ENCODE data around the gene NATD1. TPM values are rescaled to one million over a fixed set of nuclear protein-coding genes. Genes with fewer than 3 reads are reported as not detected.

NATD1 gene
- total and polyA plus RNA-seq, 2 experiments from 2014 or later: 2.1 to 8.1 TPM

DNA sequence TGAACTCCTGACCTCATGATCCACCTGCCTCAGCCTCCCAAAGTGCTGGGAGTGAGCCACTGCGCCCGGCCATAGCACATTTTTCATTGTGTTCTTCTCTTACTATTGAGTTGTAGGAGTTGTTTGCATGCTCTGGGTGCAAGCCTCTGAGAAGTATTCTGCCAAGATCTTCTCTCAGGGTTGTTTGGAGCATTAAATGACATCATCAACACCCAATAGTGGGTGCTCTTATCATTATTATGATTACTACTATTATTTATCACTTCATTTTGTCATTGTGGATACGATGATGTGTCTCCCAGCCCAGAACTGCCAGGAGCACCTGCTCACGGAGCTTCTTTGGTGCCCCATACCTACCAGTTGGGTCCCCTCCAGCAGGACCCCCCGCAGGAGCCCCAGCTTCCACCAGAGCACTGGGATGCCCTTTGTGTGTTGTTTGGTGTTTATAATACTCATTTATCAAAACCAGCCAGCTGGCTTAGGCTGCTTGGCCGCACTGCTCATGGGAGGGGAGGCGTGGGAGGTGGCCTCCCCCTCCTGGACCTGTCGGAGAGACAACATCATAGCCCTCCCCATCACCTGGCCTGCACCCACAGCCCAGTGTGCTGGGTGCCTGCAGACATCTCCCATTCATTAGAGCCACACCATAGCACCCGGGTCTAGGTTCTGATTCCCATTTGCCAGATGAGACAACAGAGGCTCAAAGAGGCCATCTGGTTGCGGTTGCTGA, 18.4 kb upstream of the NATD1 start:
- TF ChIP-seq EZH2 (IDR thresholded peaks at IDR 0.05; ENCODE audit: low read depth, unreplicated experiment) (no peak), STAT1 (IDR thresholded peaks at IDR 0.05; ENCODE audit: unreplicated experiment) (no peak), ZNF331 (CRISPR knock-in tag; IDR thresholded peaks at IDR 0.05; ENCODE audit: low read depth) (no peak), ZNF114 (CRISPR knock-in tag; IDR thresholded peaks at IDR 0.05) (no peak), CREB1 (CRISPR knock-in tag; IDR thresholded peaks at IDR 0.05; ENCODE audit: low read depth) (no peak), NANOG (IDR thresholded peaks at IDR 0.05; ENCODE audit: borderline replicate concordance) (no peak), JUNB (IDR thresholded peaks at IDR 0.05; ENCODE audit: unreplicated experiment) (no peak), POLR2AphosphoS5 (IDR thresholded peaks at IDR 0.05; ENCODE audit: low read depth) (no peak)
- TF ChIP-seq, protein P1, sequence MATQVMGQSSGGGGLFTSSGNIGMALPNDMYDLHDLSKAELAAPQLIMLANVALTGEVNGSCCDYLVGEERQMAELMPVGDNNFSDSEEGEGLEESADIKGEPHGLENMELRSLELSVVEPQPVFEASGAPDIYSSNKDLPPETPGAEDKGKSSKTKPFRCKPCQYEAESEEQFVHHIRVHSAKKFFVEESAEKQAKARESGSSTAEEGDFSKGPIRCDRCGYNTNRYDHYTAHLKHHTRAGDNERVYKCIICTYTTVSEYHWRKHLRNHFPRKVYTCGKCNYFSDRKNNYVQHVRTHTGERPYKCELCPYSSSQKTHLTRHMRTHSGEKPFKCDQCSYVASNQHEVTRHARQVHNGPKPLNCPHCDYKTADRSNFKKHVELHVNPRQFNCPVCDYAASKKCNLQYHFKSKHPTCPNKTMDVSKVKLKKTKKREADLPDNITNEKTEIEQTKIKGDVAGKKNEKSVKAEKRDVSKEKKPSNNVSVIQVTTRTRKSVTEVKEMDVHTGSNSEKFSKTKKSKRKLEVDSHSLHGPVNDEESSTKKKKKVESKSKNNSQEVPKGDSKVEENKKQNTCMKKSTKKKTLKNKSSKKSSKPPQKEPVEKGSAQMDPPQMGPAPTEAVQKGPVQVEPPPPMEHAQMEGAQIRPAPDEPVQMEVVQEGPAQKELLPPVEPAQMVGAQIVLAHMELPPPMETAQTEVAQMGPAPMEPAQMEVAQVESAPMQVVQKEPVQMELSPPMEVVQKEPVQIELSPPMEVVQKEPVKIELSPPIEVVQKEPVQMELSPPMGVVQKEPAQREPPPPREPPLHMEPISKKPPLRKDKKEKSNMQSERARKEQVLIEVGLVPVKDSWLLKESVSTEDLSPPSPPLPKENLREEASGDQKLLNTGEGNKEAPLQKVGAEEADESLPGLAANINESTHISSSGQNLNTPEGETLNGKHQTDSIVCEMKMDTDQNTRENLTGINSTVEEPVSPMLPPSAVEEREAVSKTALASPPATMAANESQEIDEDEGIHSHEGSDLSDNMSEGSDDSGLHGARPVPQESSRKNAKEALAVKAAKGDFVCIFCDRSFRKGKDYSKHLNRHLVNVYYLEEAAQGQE (IDR thresholded peaks at IDR 0.05; ENCODE audit: unreplicated experiment): no peak
- TF ChIP-seq, protein P2, sequence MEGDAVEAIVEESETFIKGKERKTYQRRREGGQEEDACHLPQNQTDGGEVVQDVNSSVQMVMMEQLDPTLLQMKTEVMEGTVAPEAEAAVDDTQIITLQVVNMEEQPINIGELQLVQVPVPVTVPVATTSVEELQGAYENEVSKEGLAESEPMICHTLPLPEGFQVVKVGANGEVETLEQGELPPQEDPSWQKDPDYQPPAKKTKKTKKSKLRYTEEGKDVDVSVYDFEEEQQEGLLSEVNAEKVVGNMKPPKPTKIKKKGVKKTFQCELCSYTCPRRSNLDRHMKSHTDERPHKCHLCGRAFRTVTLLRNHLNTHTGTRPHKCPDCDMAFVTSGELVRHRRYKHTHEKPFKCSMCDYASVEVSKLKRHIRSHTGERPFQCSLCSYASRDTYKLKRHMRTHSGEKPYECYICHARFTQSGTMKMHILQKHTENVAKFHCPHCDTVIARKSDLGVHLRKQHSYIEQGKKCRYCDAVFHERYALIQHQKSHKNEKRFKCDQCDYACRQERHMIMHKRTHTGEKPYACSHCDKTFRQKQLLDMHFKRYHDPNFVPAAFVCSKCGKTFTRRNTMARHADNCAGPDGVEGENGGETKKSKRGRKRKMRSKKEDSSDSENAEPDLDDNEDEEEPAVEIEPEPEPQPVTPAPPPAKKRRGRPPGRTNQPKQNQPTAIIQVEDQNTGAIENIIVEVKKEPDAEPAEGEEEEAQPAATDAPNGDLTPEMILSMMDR (conservative IDR thresholded peaks at IDR 0.05; ENCODE audit: low read depth in 2 of 2): no peak
- TF ChIP-seq, protein P3, sequence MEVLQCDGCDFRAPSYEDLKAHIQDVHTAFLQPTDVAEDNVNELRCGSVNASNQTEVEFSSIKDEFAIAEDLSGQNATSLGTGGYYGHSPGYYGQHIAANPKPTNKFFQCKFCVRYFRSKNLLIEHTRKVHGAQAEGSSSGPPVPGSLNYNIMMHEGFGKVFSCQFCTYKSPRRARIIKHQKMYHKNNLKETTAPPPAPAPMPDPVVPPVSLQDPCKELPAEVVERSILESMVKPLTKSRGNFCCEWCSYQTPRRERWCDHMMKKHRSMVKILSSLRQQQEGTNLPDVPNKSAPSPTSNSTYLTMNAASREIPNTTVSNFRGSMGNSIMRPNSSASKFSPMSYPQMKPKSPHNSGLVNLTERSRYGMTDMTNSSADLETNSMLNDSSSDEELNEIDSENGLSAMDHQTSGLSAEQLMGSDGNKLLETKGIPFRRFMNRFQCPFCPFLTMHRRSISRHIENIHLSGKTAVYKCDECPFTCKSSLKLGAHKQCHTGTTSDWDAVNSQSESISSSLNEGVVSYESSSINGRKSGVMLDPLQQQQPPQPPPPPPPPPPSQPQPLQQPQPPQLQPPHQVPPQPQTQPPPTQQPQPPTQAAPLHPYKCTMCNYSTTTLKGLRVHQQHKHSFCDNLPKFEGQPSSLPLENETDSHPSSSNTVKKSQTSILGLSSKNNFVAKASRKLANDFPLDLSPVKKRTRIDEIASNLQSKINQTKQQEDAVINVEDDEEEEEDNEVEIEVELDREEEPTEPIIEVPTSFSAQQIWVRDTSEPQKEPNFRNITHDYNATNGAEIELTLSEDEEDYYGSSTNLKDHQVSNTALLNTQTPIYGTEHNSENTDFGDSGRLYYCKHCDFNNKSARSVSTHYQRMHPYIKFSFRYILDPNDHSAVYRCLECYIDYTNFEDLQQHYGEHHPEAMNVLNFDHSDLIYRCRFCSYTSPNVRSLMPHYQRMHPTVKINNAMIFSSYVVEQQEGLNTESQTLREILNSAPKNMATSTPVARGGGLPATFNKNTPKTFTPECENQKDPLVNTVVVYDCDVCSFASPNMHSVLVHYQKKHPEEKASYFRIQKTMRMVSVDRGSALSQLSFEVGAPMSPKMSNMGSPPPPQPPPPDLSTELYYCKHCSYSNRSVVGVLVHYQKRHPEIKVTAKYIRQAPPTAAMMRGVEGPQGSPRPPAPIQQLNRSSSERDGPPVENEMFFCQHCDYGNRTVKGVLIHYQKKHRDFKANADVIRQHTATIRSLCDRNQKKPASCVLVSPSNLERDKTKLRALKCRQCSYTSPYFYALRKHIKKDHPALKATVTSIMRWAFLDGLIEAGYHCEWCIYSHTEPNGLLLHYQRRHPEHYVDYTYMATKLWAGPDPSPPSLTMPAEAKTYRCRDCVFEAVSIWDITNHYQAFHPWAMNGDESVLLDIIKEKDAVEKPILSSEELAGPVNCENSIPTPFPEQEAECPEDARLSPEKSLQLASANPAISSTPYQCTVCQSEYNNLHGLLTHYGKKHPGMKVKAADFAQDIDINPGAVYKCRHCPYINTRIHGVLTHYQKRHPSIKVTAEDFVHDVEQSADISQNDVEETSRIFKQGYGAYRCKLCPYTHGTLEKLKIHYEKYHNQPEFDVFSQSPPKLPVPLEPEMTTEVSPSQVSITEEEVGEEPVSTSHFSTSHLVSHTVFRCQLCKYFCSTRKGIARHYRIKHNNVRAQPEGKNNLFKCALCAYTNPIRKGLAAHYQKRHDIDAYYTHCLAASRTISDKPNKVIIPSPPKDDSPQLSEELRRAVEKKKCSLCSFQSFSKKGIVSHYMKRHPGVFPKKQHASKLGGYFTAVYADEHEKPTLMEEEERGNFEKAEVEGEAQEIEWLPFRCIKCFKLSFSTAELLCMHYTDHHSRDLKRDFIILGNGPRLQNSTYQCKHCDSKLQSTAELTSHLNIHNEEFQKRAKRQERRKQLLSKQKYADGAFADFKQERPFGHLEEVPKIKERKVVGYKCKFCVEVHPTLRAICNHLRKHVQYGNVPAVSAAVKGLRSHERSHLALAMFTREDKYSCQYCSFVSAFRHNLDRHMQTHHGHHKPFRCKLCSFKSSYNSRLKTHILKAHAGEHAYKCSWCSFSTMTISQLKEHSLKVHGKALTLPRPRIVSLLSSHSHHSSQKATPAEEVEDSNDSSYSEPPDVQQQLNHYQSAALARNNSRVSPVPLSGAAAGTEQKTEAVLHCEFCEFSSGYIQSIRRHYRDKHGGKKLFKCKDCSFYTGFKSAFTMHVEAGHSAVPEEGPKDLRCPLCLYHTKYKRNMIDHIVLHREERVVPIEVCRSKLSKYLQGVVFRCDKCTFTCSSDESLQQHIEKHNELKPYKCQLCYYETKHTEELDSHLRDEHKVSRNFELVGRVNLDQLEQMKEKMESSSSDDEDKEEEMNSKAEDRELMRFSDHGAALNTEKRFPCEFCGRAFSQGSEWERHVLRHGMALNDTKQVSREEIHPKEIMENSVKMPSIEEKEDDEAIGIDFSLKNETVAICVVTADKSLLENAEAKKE (CRISPR knock-in tag; IDR thresholded peaks at IDR 0.05): no peak
- TF ChIP-seq, protein P4, sequence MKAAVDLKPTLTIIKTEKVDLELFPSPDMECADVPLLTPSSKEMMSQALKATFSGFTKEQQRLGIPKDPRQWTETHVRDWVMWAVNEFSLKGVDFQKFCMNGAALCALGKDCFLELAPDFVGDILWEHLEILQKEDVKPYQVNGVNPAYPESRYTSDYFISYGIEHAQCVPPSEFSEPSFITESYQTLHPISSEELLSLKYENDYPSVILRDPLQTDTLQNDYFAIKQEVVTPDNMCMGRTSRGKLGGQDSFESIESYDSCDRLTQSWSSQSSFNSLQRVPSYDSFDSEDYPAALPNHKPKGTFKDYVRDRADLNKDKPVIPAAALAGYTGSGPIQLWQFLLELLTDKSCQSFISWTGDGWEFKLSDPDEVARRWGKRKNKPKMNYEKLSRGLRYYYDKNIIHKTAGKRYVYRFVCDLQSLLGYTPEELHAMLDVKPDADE (IDR thresholded peaks at IDR 0.05): no peak
- H3K9me2 ChIP-seq (ENCODE audit: insufficient read depth): no peaks in the 10 kb centered on the region
- H3K79me2 ChIP-seq (replicated peaks; ENCODE audit: insufficient read depth): no peaks in the 10 kb centered on the region
- no peaks in the 10 kb centered on the region for H3F3A ChIP-seq (replicated peaks; ENCODE audit: low read depth)
- peaks cover 22% of the 10 kb centered on the region for H3K27me3 ChIP-seq (ENCODE audit: insufficient read depth)
- no peak overlapping the region for H3K4me3 Mint-ChIP-seq
- H3K27ac Mint-ChIP-seq: no peak overlapping the region
- H3K27ac ChIP-seq (ENCODE audit: low read depth): no peak overlapping the region
- H3K36me3 ChIP-seq (ENCODE audit: insufficient read depth): no peaks in the 10 kb centered on the region
- DNase-seq (ENCODE audit: low spot score): no peak
- no peak overlapping the region for H3K4me2 ChIP-seq
- H3K4me1 ChIP-seq (ENCODE audit: insufficient read depth): peaks cover 10% of the 10 kb centered on the region
- H3K4me3 ChIP-seq: no peak overlapping the region
- peaks cover 3% of the 10 kb centered on the region; the same call in 2 of the 3 replicates for H3K9me3 Mint-ChIP-seq
- H3K4me1 Mint-ChIP-seq: peaks cover 15% of the 10 kb centered on the region
- no peak overlapping the region for H2AFZ ChIP-seq
- ATAC-seq: no peak
- H3K27me3 Mint-ChIP-seq (ENCODE audit: insufficient read depth, low read depth, poor library complexity): peaks cover 19% of the 10 kb centered on the region
- no peaks in the 10 kb centered on the region for H4K20me1 ChIP-seq (replicated peaks; ENCODE audit: insufficient read depth)
- H3K36me3 Mint-ChIP-seq (ENCODE audit: low read depth): no peaks in the 10 kb centered on the region; the same call in 2 of the 3 replicates

Data from GM23338 (cell line).